ENCODE results near the gene PGR.

Gene PGR

GRCh38 chr11:101129203-101129943 is at the start of gene PGR:
Gene PGR, minus strand, starts transcription at chr11:101129813. Its CDS starts 743 bp downstream, at chr11:101129070.
- DNase-seq, result no peak

- no peak for DNase-seq
These were observed 46.8 kb upstream of the PGR start for GRCh38 chr11:101176381-101176780.

GRCh38 chr11:101169944-101170343 is 40.3 kb upstream of the PGR start:
- no peak for DNase-seq

- DNase-seq, result no peak
These were observed 36.4 kb upstream of the PGR start for GRCh38 chr11:101166038-101166437.

- DNase-seq, result no peak
These were observed 28.5 kb upstream of the PGR start for GRCh38 chr11:101158119-101158518.

- no peak for DNase-seq
These were observed 8.8 kb upstream of the PGR start for GRCh38 chr11:101138245-101138930.

GRCh38 chr11:101133190-101133589 is 3.6 kb upstream of the PGR start:
- DNase-seq, result no peak

GRCh38 chr11:101128571-101129202 is 926 bp downstream of the PGR start:
- no peak for DNase-seq

- DNase-seq, result no peak
These were observed 1.7 kb downstream of the PGR start for GRCh38 chr11:101127699-101128570.

- no peak for DNase-seq
These were observed 2.4 kb downstream of the PGR start for GRCh38 chr11:101127197-101127698.

GRCh38 chr11:101126551-101127196 is 2.9 kb downstream of the PGR start:
- DNase-seq, result no peak

- no peak for DNase-seq
These were observed 13.9 kb downstream of the PGR start for GRCh38 chr11:101115671-101116160.

GRCh38 chr11:101113540-101113939 is 16.1 kb downstream of the PGR start:
- DNase-seq, result no peak

GRCh38 chr11:101104716-101105115 is 24.9 kb downstream of the PGR start:
- no peak for DNase-seq

- DNase-seq, result no peak
These were observed 26.2 kb downstream of the PGR start for GRCh38 chr11:101103433-101103832.

GRCh38 chr11:101100601-101101000 is 29.0 kb downstream of the PGR start:
- DNase-seq, result no peak

GRCh38 chr11:101096036-101096704 is 33.4 kb downstream of the PGR start:
- no peak for DNase-seq

- DNase-seq, result no peak
These were observed 37.8 kb downstream of the PGR start for GRCh38 chr11:101091781-101092180.

- no peak for DNase-seq
These were observed 38.8 kb downstream of the PGR start for GRCh38 chr11:101090679-101091270.

GRCh38 chr11:101083335-101083734 is 46.3 kb downstream of the PGR start:
- no peak for DNase-seq

GRCh38 chr11:101082813-101083212 is 46.8 kb downstream of the PGR start:
- DNase-seq, result no peak

All from activated CD4-positive, alpha-beta T cell treated with anti-CD3 and anti-CD28 coated beads, Interleukin-2, amount 50 U/mL, for 1 hour (primary cell).